ENCODE data around the gene ATF6.

DNA sequence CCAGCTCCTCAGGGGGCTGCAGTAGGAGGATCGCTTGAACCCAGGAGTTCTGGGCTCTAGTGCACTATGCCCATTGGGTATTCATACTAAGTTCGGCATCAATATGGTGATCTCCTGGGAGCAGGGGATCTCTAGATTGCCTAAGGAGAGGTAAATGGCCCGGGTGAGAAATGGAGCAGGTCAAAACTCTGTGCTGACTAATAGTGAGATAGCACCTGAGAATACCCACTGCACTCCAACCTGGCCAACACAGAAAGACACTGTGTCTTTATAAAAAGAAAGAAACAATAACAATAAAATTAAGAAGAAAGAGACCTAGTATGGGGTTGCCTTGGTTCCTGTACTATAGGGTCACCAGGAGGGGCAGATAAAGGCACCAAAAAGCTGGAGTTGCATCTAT, 30.3 kb upstream of the ATF6 start:
- TF ChIP-seq TAF1 (IDR thresholded peaks at IDR 0.05; ENCODE audit: low read depth, low read length) (no peak), POLR2A (IDR thresholded peaks at IDR 0.05; ENCODE audit: low read depth, low read length) (no peak), POLR2AphosphoS5 (IDR thresholded peaks at IDR 0.05; ENCODE audit: low read depth, low read length) (no peak)

Measured in GM12891 (cell line).